ENCODE measurements around the gene SUPT6H.

SUPT6H gene

DNA sequence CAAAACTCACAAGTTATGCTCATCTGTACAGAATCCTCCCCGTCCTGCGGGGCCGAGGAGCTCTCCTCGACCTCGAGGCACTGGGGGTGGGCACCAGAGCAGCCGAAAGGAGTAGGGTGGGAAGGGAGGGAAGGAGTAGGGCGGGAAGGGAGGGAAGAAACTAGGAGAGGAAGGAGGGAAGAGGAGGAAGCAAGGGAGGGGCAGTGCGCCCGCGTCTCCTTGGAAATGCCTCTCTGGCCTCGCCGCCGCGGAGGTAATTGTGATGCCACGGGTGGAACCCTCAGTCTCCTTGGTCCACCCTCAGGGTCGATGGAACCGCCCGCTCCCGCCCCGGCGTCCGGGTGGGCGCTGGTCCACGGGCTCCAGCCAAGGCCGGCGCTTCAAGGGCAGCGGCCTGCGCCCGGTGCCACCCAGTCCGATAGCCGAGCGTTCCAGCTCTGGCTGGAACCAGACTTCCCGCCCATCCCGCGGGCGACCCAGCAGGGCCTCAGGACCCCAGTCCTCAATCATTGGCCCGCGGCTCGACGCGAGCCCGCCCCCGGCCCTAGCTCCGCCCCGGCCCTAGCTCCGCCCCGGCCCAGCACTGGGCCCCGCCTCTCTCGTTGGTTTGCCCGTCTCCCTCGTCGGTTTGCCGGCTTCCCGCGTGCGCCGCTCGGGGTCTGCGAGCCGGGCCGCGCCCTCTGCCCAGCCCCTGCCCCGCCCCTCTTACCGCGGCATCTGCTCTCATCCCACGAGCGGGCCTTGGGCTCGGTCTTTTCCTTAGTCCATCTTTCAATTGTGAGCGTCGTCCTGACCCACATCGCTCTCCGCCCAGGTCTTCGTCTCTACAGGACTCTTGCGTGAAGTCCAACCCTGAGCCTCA is 49.1 kb downstream of the SUPT6H start:
- TF ChIP-seq, protein P1, sequence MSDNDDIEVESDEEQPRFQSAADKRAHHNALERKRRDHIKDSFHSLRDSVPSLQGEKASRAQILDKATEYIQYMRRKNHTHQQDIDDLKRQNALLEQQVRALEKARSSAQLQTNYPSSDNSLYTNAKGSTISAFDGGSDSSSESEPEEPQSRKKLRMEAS (IDR thresholded peaks at IDR 0.05; ENCODE audit: low read depth, low read length) = peak; percentile 57; the same call in 1 of the 2 replicates
- peak; percentile 94 for TF ChIP-seq POLR2A (IDR thresholded peaks at IDR 0.05; ENCODE audit: extremely low read depth, insufficient read length)
- no peak; the same call in none of the 2 replicates for TF ChIP-seq MYC (IDR thresholded peaks at IDR 0.05; ENCODE audit: low read depth, low read length)
- TF ChIP-seq, protein P2, sequence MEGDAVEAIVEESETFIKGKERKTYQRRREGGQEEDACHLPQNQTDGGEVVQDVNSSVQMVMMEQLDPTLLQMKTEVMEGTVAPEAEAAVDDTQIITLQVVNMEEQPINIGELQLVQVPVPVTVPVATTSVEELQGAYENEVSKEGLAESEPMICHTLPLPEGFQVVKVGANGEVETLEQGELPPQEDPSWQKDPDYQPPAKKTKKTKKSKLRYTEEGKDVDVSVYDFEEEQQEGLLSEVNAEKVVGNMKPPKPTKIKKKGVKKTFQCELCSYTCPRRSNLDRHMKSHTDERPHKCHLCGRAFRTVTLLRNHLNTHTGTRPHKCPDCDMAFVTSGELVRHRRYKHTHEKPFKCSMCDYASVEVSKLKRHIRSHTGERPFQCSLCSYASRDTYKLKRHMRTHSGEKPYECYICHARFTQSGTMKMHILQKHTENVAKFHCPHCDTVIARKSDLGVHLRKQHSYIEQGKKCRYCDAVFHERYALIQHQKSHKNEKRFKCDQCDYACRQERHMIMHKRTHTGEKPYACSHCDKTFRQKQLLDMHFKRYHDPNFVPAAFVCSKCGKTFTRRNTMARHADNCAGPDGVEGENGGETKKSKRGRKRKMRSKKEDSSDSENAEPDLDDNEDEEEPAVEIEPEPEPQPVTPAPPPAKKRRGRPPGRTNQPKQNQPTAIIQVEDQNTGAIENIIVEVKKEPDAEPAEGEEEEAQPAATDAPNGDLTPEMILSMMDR (IDR thresholded peaks at IDR 0.05; ENCODE audit: low read depth, low read length) = no peak
- DNase-seq (ENCODE audit: low read depth) = peak; percentile 97

DNA sequence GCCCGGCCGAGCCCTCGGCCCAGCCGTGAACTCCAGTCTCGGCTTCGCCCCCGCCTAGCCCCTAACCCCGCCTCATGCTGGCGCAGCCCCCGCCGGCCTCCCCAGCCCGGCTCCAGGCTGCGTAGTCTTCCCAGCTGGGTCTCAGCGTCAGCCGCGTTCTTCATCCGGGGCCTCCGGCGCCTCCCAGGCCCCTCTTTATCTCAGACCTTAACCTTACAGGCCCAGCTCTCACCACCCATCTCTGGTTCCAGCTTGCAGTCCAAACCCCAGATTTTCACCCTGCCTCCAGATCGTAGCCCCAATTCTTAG is 49.7 kb downstream of the SUPT6H start, which contains the start of gene PROCA1:
PROCA1 (minus strand) TSS at position 166 of the 309 bp plus-strand sequence. CDS start 228 bp downstream, outside the sequence.
- no peak for DNase-seq (ENCODE audit: low read depth)
- peak within 1 kb of the TSS; percentile 88 for H3K4me3 ChIP-seq (ENCODE audit: low read depth, low read length)
- TF ChIP-seq, protein P1 (IDR thresholded peaks at IDR 0.05; ENCODE audit: low read depth, low read length) = no peak
- TF ChIP-seq, protein P2 (IDR thresholded peaks at IDR 0.05; ENCODE audit: low read depth, low read length) = no peak
- TF ChIP-seq MYC (IDR thresholded peaks at IDR 0.05; ENCODE audit: low read depth, low read length) = no peak
- TF ChIP-seq POLR2A (IDR thresholded peaks at IDR 0.05; ENCODE audit: extremely low read depth, insufficient read length) = no peak

More for the DNA sequence above, 49.1 kb downstream of the SUPT6H start:
- peak overlapping the region; percentile 88 for H3K4me3 ChIP-seq (ENCODE audit: low read depth, low read length)

DNA sequence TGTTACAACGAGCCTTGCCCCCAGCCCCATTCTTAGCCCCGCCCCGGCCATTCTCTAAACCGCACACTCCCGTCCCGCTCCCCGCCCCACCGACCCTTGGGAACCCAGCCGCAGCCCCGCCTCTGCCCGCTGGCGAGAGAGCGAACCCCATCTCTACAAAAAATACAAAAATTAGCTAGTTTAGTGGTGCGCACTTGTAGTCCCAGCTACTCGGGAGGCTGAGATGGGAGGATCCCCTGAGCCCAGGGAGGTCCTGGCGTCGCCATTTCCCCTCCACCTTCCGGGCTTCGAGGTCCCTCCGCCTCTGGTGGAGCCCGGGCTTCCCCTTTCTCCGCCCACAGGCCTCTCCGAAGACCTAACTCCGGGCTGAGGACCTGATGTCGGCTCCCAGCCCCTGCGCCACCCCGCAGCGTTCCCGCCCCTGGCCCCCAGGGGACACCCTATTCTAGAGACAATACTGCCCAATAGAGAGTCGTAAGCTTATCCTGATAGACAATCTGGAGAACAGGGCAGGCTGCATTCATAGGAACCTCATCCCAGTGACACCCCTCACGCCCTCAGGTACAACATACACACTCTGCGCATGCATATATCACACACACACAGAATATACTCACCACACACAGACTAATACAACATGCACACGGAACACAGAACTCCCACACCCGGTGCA is 50.2 kb downstream of the SUPT6H start:
- peak overlapping the region; percentile 68 for H3K4me3 ChIP-seq (ENCODE audit: low read depth, low read length)
- peak; percentile 95 for DNase-seq (ENCODE audit: low read depth)
- TF ChIP-seq MYC (IDR thresholded peaks at IDR 0.05; ENCODE audit: low read depth, low read length) (peak; percentile 53), POLR2A (IDR thresholded peaks at IDR 0.05; ENCODE audit: extremely low read depth, insufficient read length) (peak; percentile 27)
- TF ChIP-seq, protein P2 (IDR thresholded peaks at IDR 0.05; ENCODE audit: low read depth, low read length) = no peak

DNA sequence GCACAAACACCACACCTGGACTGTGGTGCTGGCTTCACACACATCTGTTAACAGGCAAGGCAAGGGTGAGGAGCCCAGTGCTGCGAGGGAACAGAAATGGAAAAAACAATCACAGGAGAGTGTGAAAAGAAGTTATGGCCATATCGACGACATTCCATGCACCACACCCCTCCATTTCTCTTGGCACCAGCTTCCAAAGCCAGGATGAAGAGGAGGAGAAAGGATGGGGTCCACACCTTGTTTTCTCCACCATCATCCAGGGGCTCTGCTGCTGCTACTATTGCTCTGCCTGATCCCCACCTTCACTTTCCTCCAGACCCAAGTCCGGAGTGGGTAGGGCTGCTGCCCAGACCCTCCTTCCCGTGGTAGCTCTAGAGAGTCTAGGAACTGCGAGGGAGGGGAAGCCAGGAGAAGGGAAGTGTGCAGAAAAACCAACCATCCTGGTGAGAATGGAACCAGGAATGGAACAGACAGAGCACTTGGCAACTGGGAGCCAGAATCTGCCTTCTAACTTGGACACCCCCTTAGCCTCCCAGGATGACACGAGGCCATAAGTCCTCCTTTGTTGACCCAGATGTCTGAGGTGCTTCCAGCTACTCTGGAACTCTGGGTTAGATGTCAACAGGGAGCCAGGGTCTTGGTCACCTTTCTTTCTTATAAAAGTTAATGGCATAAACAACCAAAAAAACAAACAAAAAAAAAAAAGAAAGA is 50.9 kb downstream of the SUPT6H start:
- no peak for TF ChIP-seq MYC (IDR thresholded peaks at IDR 0.05; ENCODE audit: low read depth, low read length)
- no peak for TF ChIP-seq POLR2A (IDR thresholded peaks at IDR 0.05; ENCODE audit: extremely low read depth, insufficient read length)
- TF ChIP-seq, protein P1 (IDR thresholded peaks at IDR 0.05; ENCODE audit: low read depth, low read length) = no peak
- TF ChIP-seq, protein P2 (IDR thresholded peaks at IDR 0.05; ENCODE audit: low read depth, low read length) = no peak
- peak overlapping the region; percentile 55 for H3K4me3 ChIP-seq (ENCODE audit: low read depth, low read length)
- DNase-seq (ENCODE audit: low read depth) = no peak

DNA sequence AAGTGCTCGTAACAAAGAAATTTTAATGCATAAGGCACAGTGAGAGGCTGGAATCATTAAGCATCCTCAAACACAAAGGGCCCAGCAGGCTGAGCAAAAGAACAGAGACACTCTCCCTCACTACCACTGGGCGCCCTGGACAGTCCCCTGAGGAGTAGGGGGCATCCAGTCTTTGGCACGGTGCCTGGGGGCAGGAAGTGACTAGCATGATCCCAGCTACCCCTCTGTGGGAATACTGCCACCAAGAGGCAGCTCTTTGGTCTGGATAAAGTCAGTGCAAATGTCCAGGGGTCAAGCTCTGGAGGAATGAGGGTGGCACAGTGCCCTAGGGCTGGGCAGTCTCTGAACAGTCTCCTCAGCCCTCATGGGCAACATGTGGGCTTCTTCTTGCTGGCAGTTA is 52.3 kb downstream of the SUPT6H start:
- peak; percentile 35 for DNase-seq (ENCODE audit: low read depth)
- no peak for TF ChIP-seq MYC (IDR thresholded peaks at IDR 0.05; ENCODE audit: low read depth, low read length)
- TF ChIP-seq, protein P2 (IDR thresholded peaks at IDR 0.05; ENCODE audit: low read depth, low read length) = peak; percentile 14
- no peak overlapping the region for H3K4me3 ChIP-seq (ENCODE audit: low read depth, low read length)
